Progenitor cell of endocrine pancreas (in vitro differentiated cells): Measurements from ENCODE around the gene NBDY. TPM values are rescaled to one million over a fixed set of nuclear protein-coding genes. Genes with fewer than 3 reads are reported as not detected.

Source experiments
- DNase-seq: peaks from one replicate; pipeline ENCODE4 v3.0.0; 2021; ENCODE audit warnings: low spot score; ENCODE audit not compliant: unreplicated experiment
- H3K27ac Mint-ChIP-seq: 2 replicates; pipeline ENCODE4 v1.8.0; 2021; ENCODE audit warnings: mild to moderate bottlenecking, moderate library complexity, mixed read lengths
- H3K27me3 Mint-ChIP-seq: 2 replicates; pipeline ENCODE4 v1.8.0; 2021; ENCODE audit warnings: mixed read lengths
- H3K36me3 Mint-ChIP-seq: 2 replicates; pipeline ENCODE4 v1.8.0; 2022; ENCODE audit warnings: mixed read lengths; ENCODE audit not compliant: insufficient read depth
- H3K4me1 Mint-ChIP-seq: 2 replicates; pipeline ENCODE4 v1.8.0; 2021; ENCODE audit warnings: low read depth, mixed read lengths
- H3K4me3 Mint-ChIP-seq: 2 replicates; pipeline ENCODE4 v1.8.0; 2021; ENCODE audit warnings: low read depth, mild to moderate bottlenecking, moderate library complexity, mixed read lengths
- H3K9me3 Mint-ChIP-seq: 2 replicates; pipeline ENCODE4 v1.8.0; 2021; ENCODE audit warnings: low read depth, mixed read lengths
- CTCF ChIP-seq: fragments of 200-600 bp; sonication (generic); IDR thresholded peaks from one replicate; pipeline ENCODE4 v1.5.0; 2021; ENCODE audit warnings: antibody characterized with exemption, mild to moderate bottlenecking; ENCODE audit not compliant: unreplicated experiment
- total RNA-seq: library from RNA; stranded (reverse); gene quantifications from 2 replicates; pipeline ENCODE4 v1.2.1, GENCODE V29; 2021

Gene NBDY
- total RNA-seq, 1 donor from 2014 or later: 49.3 TPM

- no peaks in the 10 kb centered on the region for H3K4me1 Mint-ChIP-seq
- DNase-seq: no peak
- H3K27me3 Mint-ChIP-seq: no peaks in the 10 kb centered on the region
- no peak for TF ChIP-seq CTCF
- H3K9me3 Mint-ChIP-seq: peaks cover 27% of the 10 kb centered on the region
- H3K36me3 Mint-ChIP-seq: peaks cover 5% of the 10 kb centered on the region
- no peak overlapping the region for H3K4me3 Mint-ChIP-seq
- no peak overlapping the region for H3K27ac Mint-ChIP-seq
These were observed 63.4 kb downstream of the NBDY start for GRCh38 chrX:56792270-56793111.

GRCh38 chrX:56793112-56793430, 64.0 kb downstream of the NBDY start:
- no peaks in the 10 kb centered on the region for H3K27me3 Mint-ChIP-seq
- H3K4me1 Mint-ChIP-seq: no peaks in the 10 kb centered on the region
- DNase-seq: no peak
- no peak overlapping the region for H3K27ac Mint-ChIP-seq
- peaks cover 27% of the 10 kb centered on the region for H3K9me3 Mint-ChIP-seq
- no peak overlapping the region for H3K4me3 Mint-ChIP-seq
- peaks cover 5% of the 10 kb centered on the region for H3K36me3 Mint-ChIP-seq
- TF ChIP-seq CTCF: no peak

- no peaks in the 10 kb centered on the region for H3K4me1 Mint-ChIP-seq
- peaks cover 5% of the 10 kb centered on the region for H3K36me3 Mint-ChIP-seq
- DNase-seq: no peak
- peaks cover 27% of the 10 kb centered on the region for H3K9me3 Mint-ChIP-seq
- TF ChIP-seq CTCF: no peak
- no peak overlapping the region for H3K4me3 Mint-ChIP-seq
- H3K27me3 Mint-ChIP-seq: no peaks in the 10 kb centered on the region
- no peak overlapping the region for H3K27ac Mint-ChIP-seq
These were observed 64.7 kb downstream of the NBDY start for GRCh38 chrX:56793521-56794320.

GRCh38 chrX:56794404-56795230, 65.6 kb downstream of the NBDY start:
- no peak for TF ChIP-seq CTCF
- H3K27ac Mint-ChIP-seq: no peak overlapping the region
- no peak for DNase-seq
- peaks cover 27% of the 10 kb centered on the region for H3K9me3 Mint-ChIP-seq
- H3K4me3 Mint-ChIP-seq: no peak overlapping the region
- H3K36me3 Mint-ChIP-seq: peaks cover 7% of the 10 kb centered on the region
- no peaks in the 10 kb centered on the region for H3K4me1 Mint-ChIP-seq
- H3K27me3 Mint-ChIP-seq: no peaks in the 10 kb centered on the region

GRCh38 chrX:56795309-56795868, 66.3 kb downstream of the NBDY start:
- no peak for TF ChIP-seq CTCF
- Mint-ChIP-seq H3K36me3 (peaks cover 8% of the 10 kb centered on the region), H3K27me3 (no peaks in the 10 kb centered on the region), H3K4me3 (no peak overlapping the region), H3K9me3 (peaks cover 27% of the 10 kb centered on the region), H3K27ac (no peak overlapping the region), H3K4me1 (no peaks in the 10 kb centered on the region)
- DNase-seq: no peak
